GM12878 (cell line): Measurements from ENCODE around the gene STK39. TPM values are rescaled to one million over a fixed set of nuclear protein-coding genes. Genes with fewer than 3 reads are reported as not detected.

ENCODE experiments used
- ATAC-seq: fragments of 200-7000 bp; cut with Tn5 transposase; 3 replicates; pipeline ENCODE4 v1.9.1; 2020; ENCODE audit warnings: mild to moderate bottlenecking, moderate library complexity
- BruUV-seq: library from RNA; stranded (reverse); fragments of 400-500 nt; replicated peaks from 2 replicates; lab custom pipeline; 2021; lab: Mats Ljungman, UMichigan
- CTCF ChIA-PET: fragments of 300-600 bp; sonication (Branson Sonifier 250); formaldehyde crosslinking; extraction: SDS; loops from one replicate; lab custom pipeline; 2021; ENCODE audit warnings: inconsistent platforms; lab: Yijun Ruan, JAX
- POLR2A ChIA-PET: fragments of 350-600 bp; formaldehyde crosslinking; extraction: SDS; loops from one replicate; lab custom pipeline; 2021; ENCODE audit warnings: inconsistent platforms; lab: Charles Lee
- RAD21 ChIA-PET: fragments of 300-600 bp; sonication (Branson Sonifier 250); formaldehyde crosslinking; loops from one replicate; lab custom pipeline; 2023; ENCODE audit warnings: antibody characterized with exemption; ENCODE audit not compliant: unreplicated experiment; lab: Charles Lee
- SMC1A ChIA-PET: fragments of 300-600 bp; sonication (Branson Sonifier 250); formaldehyde crosslinking; loops from one replicate; lab custom pipeline; 2023; ENCODE audit not compliant: unreplicated experiment, uncharacterized antibody; lab: Charles Lee
- DNase-seq: peaks from one replicate; pipeline ENCODE4 v3.0.0-alpha.2; 2011; ENCODE audit warnings: low read depth, low spot score
- FAIRE-seq: peaks from 3 replicates; lab custom pipeline; 2011; peaks lifted over from hg19 to GRCh38; lab: Jason Lieb, UNC
- H2AFZ ChIP-seq: 2 replicates; pipeline ENCODE4 v1.6.0; 2011; ENCODE audit warnings: low read depth, low read length, control low read depth; ENCODE audit not compliant: control insufficient read depth
- H3K27ac ChIP-seq: 2 replicates; pipeline ENCODE4 v1.5.1; 2011; ENCODE audit warnings: control low read depth; ENCODE audit not compliant: control insufficient read depth, insufficient read depth
- H3K27me3 ChIP-seq, 2 experiments: replicated peaks in 1 of 2; 2 replicates each; pipeline versions ENCODE4 v1.6.0 to v1.6.1; 2011; ENCODE audit warnings: low read length in 1 of 2; ENCODE audit not compliant: control insufficient read depth in 2 of 2, insufficient read depth in 2 of 2
- H3K36me3 ChIP-seq, 2 experiments: 2 replicates each; pipeline ENCODE4 v1.5.1; 2011; ENCODE audit warnings: low read length in 1 of 2; ENCODE audit not compliant: control insufficient read depth in 2 of 2, insufficient read depth in 2 of 2
- H3K4me1 ChIP-seq: 2 replicates; pipeline ENCODE4 v1.6.1; 2011; ENCODE audit warnings: mild to moderate bottlenecking, low read length, moderate library complexity, mixed read lengths; ENCODE audit not compliant: control insufficient read depth, insufficient read depth
- H3K4me2 ChIP-seq: 2 replicates; pipeline ENCODE4 v1.6.0; 2011; ENCODE audit warnings: control low read depth; ENCODE audit not compliant: control insufficient read depth, insufficient read depth
- H3K4me3 ChIP-seq: fragments of 200-600 bp; sonication (generic); 2 replicates; pipeline ENCODE4 v1.5.1; 2016
- H3K79me2 ChIP-seq: 2 replicates; pipeline ENCODE4 v1.6.0; 2011; ENCODE audit warnings: low read length; ENCODE audit not compliant: control insufficient read depth, insufficient read depth
- H3K9ac ChIP-seq: 2 replicates; pipeline ENCODE4 v1.8.0; 2011; ENCODE audit warnings: low read length, control low read depth, mixed read lengths; ENCODE audit not compliant: control insufficient read depth, insufficient read depth
- H3K9me3 ChIP-seq: replicated peaks from 3 replicates; pipeline ENCODE4 v1.5.1; 2011; ENCODE audit warnings: mild to moderate bottlenecking, low read length; ENCODE audit not compliant: control insufficient read depth, insufficient read depth
- H4K20me1 ChIP-seq: 2 replicates; pipeline ENCODE4 v1.6.0; 2011; ENCODE audit not compliant: control insufficient read depth, insufficient read depth
- ATF7 ChIP-seq: fragments of 450-650 bp; IDR thresholded peaks from 2 replicates; pipeline ENCODE4 v1.6.1; 2016; ENCODE audit warnings: low read depth, mild to moderate bottlenecking
- CBX3 ChIP-seq: fragments of 200-600 bp; sonication (generic); IDR thresholded peaks from 2 replicates; pipeline ENCODE4 v1.6.1; 2016; ENCODE audit warnings: low read depth, borderline replicate concordance
- CREB1 ChIP-seq: IDR thresholded peaks from 2 replicates; pipeline ENCODE4 v1.6.1; 2012; ENCODE audit warnings: low read depth, mild to moderate bottlenecking, inconsistent platforms
- CTCF ChIP-seq, 3 experiments: IDR thresholded peaks in 2 of 3; conservative IDR thresholded peaks in 1 of 3; 2 replicates each; pipeline ENCODE4 v1.5.1; 2011; ENCODE audit warnings: low read depth in 3 of 3, low read length in 3 of 3, mild to moderate bottlenecking in 3 of 3, control low read depth in 2 of 3, moderate library complexity in 2 of 3, inconsistent platforms in 1 of 3, mixed read lengths in 1 of 3; ENCODE audit not compliant: control insufficient read depth in 2 of 3, insufficient read depth in 1 of 3; ENCODE audit errors: extremely low read depth in 1 of 3
- EED ChIP-seq: sonication (generic); IDR thresholded peaks from 2 replicates; pipeline ENCODE4 v1.6.1; 2016; ENCODE audit warnings: antibody characterized with exemption, low read depth
- ELK1 ChIP-seq: IDR thresholded peaks from 2 replicates; pipeline ENCODE4 v1.6.1; 2012; ENCODE audit warnings: low read depth, low read length, improper control_type of control experiment
- GABPA ChIP-seq: IDR thresholded peaks from 2 replicates; pipeline ENCODE4 v1.6.1; 2014; ENCODE audit warnings: antibody characterized with exemption, low read depth, mild to moderate bottlenecking, inconsistent platforms
- HCFC1 ChIP-seq: fragments of 150-350 bp; IDR thresholded peaks from 2 replicates; pipeline ENCODE4 v1.6.1; 2014; ENCODE audit warnings: low read length
- IRF5 ChIP-seq: fragments of 450-650 bp; IDR thresholded peaks from 2 replicates; pipeline ENCODE4 v1.6.1; 2017; ENCODE audit warnings: borderline replicate concordance
- JUND ChIP-seq: IDR thresholded peaks from 2 replicates; pipeline ENCODE4 v1.6.1; 2012; ENCODE audit warnings: low read depth, mild to moderate bottlenecking, low read length, improper control_type of control experiment, moderate library complexity
- LARP7 ChIP-seq: fragments of 450-650 bp; IDR thresholded peaks from 2 replicates; pipeline ENCODE4 v1.6.1; 2017; ENCODE audit warnings: mild to moderate bottlenecking
- PAX5 ChIP-seq: IDR thresholded peaks from 2 replicates; pipeline ENCODE4 v1.6.1; 2011; ENCODE audit warnings: low read depth, low read length, borderline replicate concordance
- POLR2AphosphoS2 ChIP-seq: IDR thresholded peaks from 2 replicates; pipeline ENCODE4 v1.6.1; 2011; ENCODE audit warnings: low read depth, mild to moderate bottlenecking, low read length, improper control_type of control experiment, moderate library complexity
- RELA ChIP-seq: fragments of 450-650 bp; IDR thresholded peaks from 2 replicates; pipeline ENCODE4 v1.8.0; 2014; ENCODE audit warnings: borderline replicate concordance; ENCODE audit not compliant: partially characterized antibody
- SIN3A ChIP-seq: IDR thresholded peaks from 2 replicates; pipeline ENCODE4 v1.6.1; 2012; ENCODE audit warnings: low read depth, low read length, improper control_type of control experiment
- SP1 ChIP-seq: IDR thresholded peaks from one replicate; pipeline ENCODE4 v1.6.1; 2011; ENCODE audit warnings: low read depth, low read length
- TCF3 ChIP-seq: IDR thresholded peaks from 2 replicates; pipeline ENCODE4 v1.6.1; 2012; ENCODE audit warnings: low read depth, mild to moderate bottlenecking, low read length, borderline replicate concordance; ENCODE audit not compliant: insufficient read depth
- WGBS: methylation state at CpG from one replicate; pipeline ENCODE4 v1.1.6; 2016; ENCODE audit warnings: low lambda C conversion rate; ENCODE audit not compliant: insufficient replicate concordance, insufficient coverage; ENCODE audit errors: missing lambda C conversion rate; 5-methylcytosine and 5-hydroxymethylcytosine counted together
- in situ Hi-C: fragments of 300-500 bp; cut with MboI; formaldehyde crosslinking; loops from 9 replicates; pipeline ENCODE4 v1.14.3; 2018; ENCODE audit warnings: mixed read lengths
- intact Hi-C: fragments of 100-400 bp; cut with micrococcal nuclease; formaldehyde crosslinking; loops from one replicate; pipeline ENCODE4 v1.14.2; 2022; ENCODE audit not compliant: unreplicated experiment
- polyA plus RNA-seq, 11 experiments: library from polyadenylated mRNA; depleted of rRNA in 4 of 11; unstranded in 6 of 11; stranded (reverse) in 5 of 11; fragments of >200 nt; fragmentation: Nextera tagmentation in 4 of 11; fragmentation: Illumina TruSeq in 1 of 11; extraction: Ambion mirVana in 4 of 11; extraction: Trizol in 1 of 11; gene quantifications; 1 replicate in 1 of 11; 2 replicates in 10 of 11; pipeline versions ENCODE4 v1.2.1 to v1.2.3, GENCODE V29; 2011 to 2016; ENCODE audit warnings: inconsistent platforms in 2 of 11, missing spikeins in 2 of 11, low read depth in 1 of 11
- total RNA-seq, 4 experiments: library from RNA; depleted of rRNA in 3 of 4; stranded (reverse); fragments of >200 nt in 3 of 4; fragmentation: Illumina TruSeq in 1 of 4; extraction: Trizol in 1 of 4; gene quantifications; 2 replicates each; pipeline versions ENCODE4 v1.2.1 to v1.2.3, GENCODE V29; 2013 to 2021
- TF ChIP-seq, protein P1 (sequence below): IDR thresholded peaks from 2 replicates; pipeline ENCODE4 v1.6.1; 2012; ENCODE audit warnings: low read length, inconsistent platforms

Gene STK39
- total and polyA plus RNA-seq, 10 of the 15 experiments (the other 5 are each of a cell fraction or from before 2014, with no cell fraction given): 0.03 to 0.21 (median 0.07) TPM; not detected in 5

DNA sequence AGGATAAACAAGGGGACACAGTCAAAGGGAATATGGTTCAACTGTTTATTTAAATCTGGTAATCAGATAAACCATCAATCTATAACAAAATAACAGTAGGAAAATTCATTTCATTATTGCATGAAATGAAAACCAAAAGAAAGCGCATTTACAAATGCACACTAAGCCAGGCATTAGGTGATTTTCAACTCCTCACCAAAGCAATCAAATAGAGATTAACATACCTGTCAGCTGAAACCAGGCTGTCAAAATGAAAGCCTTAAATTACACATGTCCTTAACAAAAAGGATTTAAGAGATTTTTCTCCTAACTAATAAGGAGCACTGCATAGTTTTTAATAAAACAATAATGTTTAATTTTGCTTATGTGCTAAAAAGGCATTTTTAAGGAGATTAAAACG lies 23.0 kb downstream of the STK39 start:
- H4K20me1 ChIP-seq: no peaks in the 10 kb centered on the region
- H3K27ac ChIP-seq: no peak overlapping the region
- FAIRE-seq (no peak), ATAC-seq (no peak), DNase-seq (no peak)
- H3K4me1 ChIP-seq: no peaks in the 10 kb centered on the region
- 0% methylated on average over 2 of the region's 2 CpGs for WGBS
- H2AFZ ChIP-seq: no peak overlapping the region
- no peak for TF ChIP-seq ELK1
- TF ChIP-seq LARP7: no peak
- no peak for TF ChIP-seq EED
- TF ChIP-seq CTCF (IDR thresholded peaks at IDR 0.05 in 2 of 3, conservative IDR thresholded peaks at IDR 0.05 in 1 of 3; ENCODE audit: control insufficient read depth in 2 of 3, extremely low read depth in 1 of 3, insufficient read depth in 1 of 3, low read depth in 3 of 3, low read length in 3 of 3): no peak
- no peak for TF ChIP-seq JUND
- no peak for TF ChIP-seq HCFC1
- no peak for TF ChIP-seq ATF7
- no peak for TF ChIP-seq TCF3
- no peak for TF ChIP-seq CBX3
- TF ChIP-seq GABPA: no peak
- TF ChIP-seq IRF5: no peak
- no peak for TF ChIP-seq POLR2AphosphoS2
- TF ChIP-seq RELA: no peak
- TF ChIP-seq, protein P1, sequence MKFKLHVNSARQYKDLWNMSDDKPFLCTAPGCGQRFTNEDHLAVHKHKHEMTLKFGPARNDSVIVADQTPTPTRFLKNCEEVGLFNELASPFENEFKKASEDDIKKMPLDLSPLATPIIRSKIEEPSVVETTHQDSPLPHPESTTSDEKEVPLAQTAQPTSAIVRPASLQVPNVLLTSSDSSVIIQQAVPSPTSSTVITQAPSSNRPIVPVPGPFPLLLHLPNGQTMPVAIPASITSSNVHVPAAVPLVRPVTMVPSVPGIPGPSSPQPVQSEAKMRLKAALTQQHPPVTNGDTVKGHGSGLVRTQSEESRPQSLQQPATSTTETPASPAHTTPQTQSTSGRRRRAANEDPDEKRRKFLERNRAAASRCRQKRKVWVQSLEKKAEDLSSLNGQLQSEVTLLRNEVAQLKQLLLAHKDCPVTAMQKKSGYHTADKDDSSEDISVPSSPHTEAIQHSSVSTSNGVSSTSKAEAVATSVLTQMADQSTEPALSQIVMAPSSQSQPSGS: no peak
- no peak for TF ChIP-seq CREB1
- TF ChIP-seq SIN3A: no peak
- no peak for TF ChIP-seq SP1
- TF ChIP-seq PAX5: no peak
- H3K9me3 ChIP-seq: no peaks in the 10 kb centered on the region
- intact Hi-C loops (no loop called here), in situ Hi-C loops (no loop called here)
- BruUV-seq: no TSS peak
- no peaks in the 10 kb centered on the region for H3K79me2 ChIP-seq
- ChIA-PET RAD21 (no interaction called here), POLR2A (no interaction called here), SMC1A (no interaction called here), CTCF (no interaction called here)
- no peaks in the 10 kb centered on the region for H3K36me3 ChIP-seq
- H3K4me2 ChIP-seq: no peak overlapping the region
- H3K27me3 ChIP-seq: peaks cover 1 to 2% of the 10 kb centered on the region in 2 experiments; a peak in 2 of 4 replicates
- H3K4me3 ChIP-seq: no peak overlapping the region
- H3K9ac ChIP-seq: no peak overlapping the region
